ENCODE measurements around the gene MOBP.

Gene MOBP

GRCh38 chr3:39531665-39532064, 64.2 kb downstream of the MOBP start:
- no peak for TF ChIP-seq CTCF (IDR thresholded peaks at IDR 0.05; ENCODE audit: unreplicated experiment in 3 of 3)
- H3K36me3 Mint-ChIP-seq (ENCODE audit: low read depth) = no peaks in the 10 kb centered on the region
- no peaks in the 10 kb centered on the region for H3K4me1 Mint-ChIP-seq
- no peak overlapping the region for H3K27ac Mint-ChIP-seq
- H3K4me3 Mint-ChIP-seq = no peak overlapping the region
- peaks cover 3% of the 10 kb centered on the region for H3K27me3 Mint-ChIP-seq (ENCODE audit: low read depth)
- H3K9me3 Mint-ChIP-seq = no peaks in the 10 kb centered on the region

GRCh38 chr3:39532777-39533176, 65.3 kb downstream of the MOBP start:
- Mint-ChIP-seq H3K36me3 (ENCODE audit: low read depth) (no peaks in the 10 kb centered on the region), H3K9me3 (no peaks in the 10 kb centered on the region), H3K4me3 (no peak overlapping the region), H3K27me3 (ENCODE audit: low read depth) (peaks cover 3% of the 10 kb centered on the region), H3K27ac (no peak overlapping the region), H3K4me1 (no peaks in the 10 kb centered on the region)
- no peak for TF ChIP-seq CTCF (IDR thresholded peaks at IDR 0.05; ENCODE audit: unreplicated experiment in 3 of 3)

GRCh38 chr3:39533226-39533625, 65.7 kb downstream of the MOBP start:
- Mint-ChIP-seq H3K27ac (no peak overlapping the region), H3K27me3 (ENCODE audit: low read depth) (peaks cover 3% of the 10 kb centered on the region), H3K36me3 (ENCODE audit: low read depth) (no peaks in the 10 kb centered on the region), H3K9me3 (no peaks in the 10 kb centered on the region), H3K4me1 (no peaks in the 10 kb centered on the region), H3K4me3 (no peak overlapping the region)
- TF ChIP-seq CTCF (IDR thresholded peaks at IDR 0.05; ENCODE audit: unreplicated experiment in 3 of 3) = no peak

- Mint-ChIP-seq H3K4me1 (no peaks in the 10 kb centered on the region), H3K9me3 (no peaks in the 10 kb centered on the region), H3K4me3 (no peak overlapping the region), H3K27ac (no peak overlapping the region), H3K27me3 (ENCODE audit: low read depth) (no peaks in the 10 kb centered on the region), H3K36me3 (ENCODE audit: low read depth) (no peaks in the 10 kb centered on the region)
- no peak for TF ChIP-seq CTCF (IDR thresholded peaks at IDR 0.05; ENCODE audit: unreplicated experiment in 3 of 3)
Measured at GRCh38 chr3:39540162-39540921, 72.9 kb downstream of the MOBP start.

- no peak overlapping the region for H3K27ac Mint-ChIP-seq
- no peak for TF ChIP-seq CTCF (IDR thresholded peaks at IDR 0.05; ENCODE audit: unreplicated experiment in 3 of 3)
- no peaks in the 10 kb centered on the region for H3K4me1 Mint-ChIP-seq
- H3K4me3 Mint-ChIP-seq = no peak overlapping the region
- no peaks in the 10 kb centered on the region for H3K9me3 Mint-ChIP-seq
- no peaks in the 10 kb centered on the region for H3K36me3 Mint-ChIP-seq (ENCODE audit: low read depth)
- no peaks in the 10 kb centered on the region for H3K27me3 Mint-ChIP-seq (ENCODE audit: low read depth)
Measured at GRCh38 chr3:39541442-39541841, 74.0 kb downstream of the MOBP start.

- Mint-ChIP-seq H3K27me3 (ENCODE audit: low read depth) (peaks cover 2% of the 10 kb centered on the region), H3K9me3 (no peaks in the 10 kb centered on the region), H3K4me1 (no peaks in the 10 kb centered on the region), H3K27ac (no peak overlapping the region), H3K4me3 (no peak overlapping the region), H3K36me3 (ENCODE audit: low read depth) (no peaks in the 10 kb centered on the region)
- peak in 2 of 3 experiments; percentile 43 to 56 for TF ChIP-seq CTCF (IDR thresholded peaks at IDR 0.05; ENCODE audit: unreplicated experiment in 3 of 3)
Measured at GRCh38 chr3:39541917-39542329, 74.4 kb downstream of the MOBP start.

Measured in nephron (organoid).